Chondrocyte (in vitro differentiated cells): Measurements from ENCODE around the gene NHEJ1. TPM values are rescaled to one million over a fixed set of nuclear protein-coding genes. Genes with fewer than 3 reads are reported as not detected.

Source experiments
- microRNA-seq: library from miRNA; unstranded; fragments of <30 nt; microRNA quantifications from one replicate; pipeline ENCODE4 v1.2.0, GENCODE V29; 2020; ENCODE audit warnings: borderline number of aligned reads
- total RNA-seq: library from RNA; stranded (reverse); gene quantifications from 3 replicates; pipeline ENCODE4 v1.2.1, GENCODE V29; 2021

The NHEJ1 gene
- total RNA-seq, 1 donor from 2014 or later, result 13.3 TPM

Small RNA genes within 50 kb of the gene (microRNA-seq; reads per million reads assigned to microRNA genes)
- gene MIR3131, result not detected

Other genes with a start within 250 kb of the NHEJ1 start
- 0.22 to 0.36 TPM in 2 of 3 replicates, not detected in the other for gene CDK5R2, start 201.1 kb downstream of the NHEJ1 start, total RNA-seq
- gene FEV, start 175.6 kb downstream of the NHEJ1 start, total RNA-seq, result not detected in 3 replicates
- gene CRYBA2, start 167.4 kb downstream of the NHEJ1 start, total RNA-seq, result not detected in 3 replicates
- gene CFAP65, start 119.3 kb downstream of the NHEJ1 start, total RNA-seq, result not detected in 3 replicates
- gene IHH, start 99.9 kb downstream of the NHEJ1 start, total RNA-seq, result 0.19 TPM in 1 of 3 replicates, not detected in the others
- 2.0 to 2.7 TPM (median 2.4 TPM) in 3 replicates for gene SLC23A3, start 9.2 kb upstream of the NHEJ1 start, total RNA-seq
- gene CNPPD1, start 16.1 kb upstream of the NHEJ1 start, total RNA-seq, result 36.1 to 46.3 TPM (median 43.1 TPM) in 3 replicates
- gene RETREG2, start 17.5 kb upstream of the NHEJ1 start, total RNA-seq, result 81.1 to 88.0 TPM (median 85.0 TPM) in 3 replicates
- 28.6 to 29.8 TPM (median 29.3 TPM) in 3 replicates for gene ZFAND2B, start 46.0 kb upstream of the NHEJ1 start, total RNA-seq
- gene ABCB6, start 58.1 kb upstream of the NHEJ1 start, total RNA-seq, result 27.1 to 39.0 TPM (median 27.4 TPM) in 3 replicates
- gene ATG9A, start 68.8 kb upstream of the NHEJ1 start, total RNA-seq, result 75.2 to 82.8 TPM (median 75.5 TPM) in 3 replicates
- 27.9 to 38.0 TPM (median 35.9 TPM) in 3 replicates for gene ANKZF1, start 69.0 kb upstream of the NHEJ1 start, total RNA-seq
- 2.9 to 7.3 TPM (median 3.0 TPM) in 3 replicates for gene GLB1L, start 84.6 kb upstream of the NHEJ1 start, total RNA-seq
- gene STK16, start 84.7 kb upstream of the NHEJ1 start, total RNA-seq, result 24.4 to 32.0 TPM (median 25.9 TPM) in 3 replicates
- gene TUBA4B, start 92.4 kb upstream of the NHEJ1 start, total RNA-seq, result not detected in 3 replicates
- gene TUBA4A, start 93.1 kb upstream of the NHEJ1 start, total RNA-seq, result 9.4 to 19.7 TPM (median 11.5 TPM) in 3 replicates
- 50.7 to 55.6 TPM (median 55.0 TPM) in 3 replicates for gene DNAJB2, start 118.6 kb upstream of the NHEJ1 start, total RNA-seq
- gene PTPRN, start 148.6 kb upstream of the NHEJ1 start, total RNA-seq, result 0.67 to 0.87 TPM (median 0.80 TPM) in 3 replicates
- gene RESP18, start 171.9 kb upstream of the NHEJ1 start, total RNA-seq, result not detected in 3 replicates
- 42.3 to 47.9 TPM (median 43.5 TPM) in 3 replicates for gene DNPEP, start 227.1 kb upstream of the NHEJ1 start, total RNA-seq